ENCODE measurements around the gene CARD10.

DNA sequence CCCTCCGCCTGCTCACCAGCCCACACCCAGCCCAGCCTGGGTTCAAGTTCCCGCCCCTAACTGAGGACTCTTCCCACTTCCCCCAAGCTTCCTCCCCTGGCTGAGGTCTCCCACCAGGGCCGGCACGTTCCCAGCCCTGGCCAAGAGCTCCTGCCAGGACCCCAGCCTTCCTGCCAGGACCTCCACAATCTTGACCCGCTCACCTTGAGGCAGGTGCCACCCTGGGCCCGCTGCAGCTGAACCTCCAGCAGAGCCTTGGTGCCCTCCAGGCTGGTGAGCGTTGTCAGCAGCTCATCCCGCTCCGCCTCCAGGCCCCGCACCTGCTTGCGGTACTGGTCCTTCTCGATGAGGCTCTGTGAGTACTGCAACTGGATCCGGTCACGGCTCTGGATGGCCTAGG is 13.2 kb downstream of the CARD10 start:
- TF ChIP-seq ZNF549 (CRISPR knock-in tag; IDR thresholded peaks at IDR 0.05): no peak
- TF ChIP-seq GABPA (IDR thresholded peaks at IDR 0.05; ENCODE audit: low read depth, low read length): no peak
- TF ChIP-seq GABPA (CRISPR knock-in tag; IDR thresholded peaks at IDR 0.05; ENCODE audit: low read depth): no peak
- TF ChIP-seq, protein P1, sequence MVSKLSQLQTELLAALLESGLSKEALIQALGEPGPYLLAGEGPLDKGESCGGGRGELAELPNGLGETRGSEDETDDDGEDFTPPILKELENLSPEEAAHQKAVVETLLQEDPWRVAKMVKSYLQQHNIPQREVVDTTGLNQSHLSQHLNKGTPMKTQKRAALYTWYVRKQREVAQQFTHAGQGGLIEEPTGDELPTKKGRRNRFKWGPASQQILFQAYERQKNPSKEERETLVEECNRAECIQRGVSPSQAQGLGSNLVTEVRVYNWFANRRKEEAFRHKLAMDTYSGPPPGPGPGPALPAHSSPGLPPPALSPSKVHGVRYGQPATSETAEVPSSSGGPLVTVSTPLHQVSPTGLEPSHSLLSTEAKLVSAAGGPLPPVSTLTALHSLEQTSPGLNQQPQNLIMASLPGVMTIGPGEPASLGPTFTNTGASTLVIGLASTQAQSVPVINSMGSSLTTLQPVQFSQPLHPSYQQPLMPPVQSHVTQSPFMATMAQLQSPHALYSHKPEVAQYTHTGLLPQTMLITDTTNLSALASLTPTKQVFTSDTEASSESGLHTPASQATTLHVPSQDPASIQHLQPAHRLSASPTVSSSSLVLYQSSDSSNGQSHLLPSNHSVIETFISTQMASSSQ (IDR thresholded peaks at IDR 0.05; ENCODE audit: low read depth): no peak
- TF ChIP-seq, protein P1 (CRISPR knock-in tag; IDR thresholded peaks at IDR 0.05; ENCODE audit: borderline replicate concordance): no peak
- no peak for TF ChIP-seq AGO1 (IDR thresholded peaks at IDR 0.05; ENCODE audit: low read depth, low read length, poor library complexity, severe bottlenecking)
- TF ChIP-seq ZNF883 (CRISPR knock-in tag; IDR thresholded peaks at IDR 0.05; ENCODE audit: not compliant biosample characterization): no peak
- TF ChIP-seq TCF7L2 (IDR thresholded peaks at IDR 0.05; ENCODE audit: low read depth, low read length): no peak
- TF ChIP-seq POLR2A (IDR thresholded peaks at IDR 0.05; ENCODE audit: insufficient read depth in 1 of 2, low read depth in 2 of 2, low read length in 2 of 2): no peak
- TF ChIP-seq, protein P2, sequence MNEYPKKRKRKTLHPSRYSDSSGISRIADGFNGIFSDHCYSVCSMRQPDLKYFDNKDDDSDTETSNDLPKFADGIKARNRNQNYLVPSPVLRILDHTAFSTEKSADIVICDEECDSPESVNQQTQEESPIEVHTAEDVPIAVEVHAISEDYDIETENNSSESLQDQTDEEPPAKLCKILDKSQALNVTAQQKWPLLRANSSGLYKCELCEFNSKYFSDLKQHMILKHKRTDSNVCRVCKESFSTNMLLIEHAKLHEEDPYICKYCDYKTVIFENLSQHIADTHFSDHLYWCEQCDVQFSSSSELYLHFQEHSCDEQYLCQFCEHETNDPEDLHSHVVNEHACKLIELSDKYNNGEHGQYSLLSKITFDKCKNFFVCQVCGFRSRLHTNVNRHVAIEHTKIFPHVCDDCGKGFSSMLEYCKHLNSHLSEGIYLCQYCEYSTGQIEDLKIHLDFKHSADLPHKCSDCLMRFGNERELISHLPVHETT (CRISPR knock-in tag; conservative IDR thresholded peaks at IDR 0.05): no peak
- TF ChIP-seq SYNCRIP (IDR thresholded peaks at IDR 0.05; ENCODE audit: insufficient read depth, low read depth, low read length): no peak
- TF ChIP-seq ZNF253 (CRISPR knock-in tag; IDR thresholded peaks at IDR 0.05; ENCODE audit: borderline replicate concordance): no peak

Data from HepG2 (cell line).